GM21576 (cell line): Measurements from ENCODE around the gene FLNB.

Experiments used
- ATAC-seq: cut with Tn5 transposase; IDR thresholded peaks from one replicate; pipeline ENCODE4 v1.9.1; 2021; ENCODE audit warnings: mild to moderate bottlenecking, moderate library complexity; ENCODE audit not compliant: unreplicated experiment

FLNB gene

DNA sequence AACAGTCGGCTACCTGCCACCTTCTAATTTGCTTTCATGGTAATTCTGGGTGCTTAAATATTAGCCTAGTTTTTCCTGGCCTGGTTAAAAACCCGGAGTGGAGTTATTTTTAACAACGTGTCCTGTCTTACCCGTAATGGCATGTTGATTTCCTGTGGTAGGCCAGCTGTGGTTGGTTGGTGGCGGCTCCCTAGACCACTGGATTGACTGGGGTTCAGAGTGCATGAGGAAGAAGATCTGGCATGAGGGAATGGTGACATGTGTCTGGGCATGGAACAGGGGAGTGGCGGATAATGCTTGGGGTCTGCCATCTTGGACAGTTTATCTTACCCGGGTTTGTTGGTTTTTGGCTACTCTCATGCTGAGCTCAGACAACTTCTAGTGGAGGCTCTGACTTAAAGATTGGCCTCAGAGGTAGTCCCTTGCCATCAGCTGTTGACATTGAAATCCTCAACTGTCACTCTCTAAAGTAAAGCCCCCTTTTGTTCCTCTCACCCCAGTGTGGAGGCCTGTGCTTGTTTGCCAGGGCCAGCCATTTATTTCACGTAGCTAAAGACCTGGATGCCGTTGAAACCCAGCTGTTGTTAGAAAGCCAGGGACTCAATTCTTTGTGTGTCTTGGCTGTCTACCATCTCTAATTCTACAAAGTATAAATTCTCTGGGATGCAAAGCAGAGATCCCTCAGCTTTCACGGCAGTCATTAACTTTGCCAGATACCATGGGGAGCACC, 121.0 kb downstream of the FLNB start:
- no peak for ATAC-seq

GRCh38 chr3:58130591-58130990, 122.4 kb downstream of the FLNB start:
- no peak for ATAC-seq

GRCh38 chr3:58131101-58131825, 123.0 kb downstream of the FLNB start:
- ATAC-seq = no peak

DNA sequence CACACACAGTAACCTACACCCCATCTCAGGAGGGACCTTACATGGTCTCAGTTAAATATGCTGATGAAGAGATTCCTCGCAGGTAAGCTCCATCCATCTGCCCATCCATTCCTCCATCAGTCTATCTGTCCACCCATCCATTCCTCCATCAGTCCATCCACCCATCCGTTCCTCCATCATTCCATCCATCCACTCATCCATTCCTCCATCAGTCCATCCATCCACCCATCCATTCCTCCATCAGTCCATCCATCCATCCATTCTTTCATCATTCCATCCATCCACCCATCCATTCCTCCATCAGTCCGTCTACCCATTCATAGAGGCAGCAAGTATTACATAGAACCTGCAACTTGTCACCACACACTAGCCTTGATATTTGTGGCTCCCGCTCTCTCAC, 124.6 kb downstream of the FLNB start:
- no peak for ATAC-seq

GRCh38 chr3:58134468-58134867, 126.2 kb downstream of the FLNB start:
- no peak for ATAC-seq

- ATAC-seq = no peak
These were observed 127.7 kb downstream of the FLNB start for GRCh38 chr3:58135712-58136543.

DNA sequence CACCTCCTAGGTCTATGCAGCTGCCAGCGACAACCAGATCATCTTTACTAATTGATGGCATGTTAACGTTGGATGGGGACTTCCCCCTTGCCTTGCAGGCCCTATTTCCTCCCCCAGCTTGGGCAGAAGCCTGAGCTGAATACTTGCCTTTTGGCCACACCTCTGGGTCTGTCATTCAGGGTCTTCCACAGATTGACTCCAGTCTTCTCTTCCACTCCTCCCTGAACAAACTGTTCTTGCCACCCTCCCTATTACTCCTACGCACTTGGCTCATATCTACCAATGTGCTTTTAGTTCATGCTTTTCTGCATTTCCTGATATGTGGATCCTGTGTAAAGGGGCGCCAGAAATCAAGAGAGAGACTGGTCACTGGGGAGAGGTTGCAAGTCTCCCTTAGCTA, 129.1 kb downstream of the FLNB start:
- no peak for ATAC-seq

DNA sequence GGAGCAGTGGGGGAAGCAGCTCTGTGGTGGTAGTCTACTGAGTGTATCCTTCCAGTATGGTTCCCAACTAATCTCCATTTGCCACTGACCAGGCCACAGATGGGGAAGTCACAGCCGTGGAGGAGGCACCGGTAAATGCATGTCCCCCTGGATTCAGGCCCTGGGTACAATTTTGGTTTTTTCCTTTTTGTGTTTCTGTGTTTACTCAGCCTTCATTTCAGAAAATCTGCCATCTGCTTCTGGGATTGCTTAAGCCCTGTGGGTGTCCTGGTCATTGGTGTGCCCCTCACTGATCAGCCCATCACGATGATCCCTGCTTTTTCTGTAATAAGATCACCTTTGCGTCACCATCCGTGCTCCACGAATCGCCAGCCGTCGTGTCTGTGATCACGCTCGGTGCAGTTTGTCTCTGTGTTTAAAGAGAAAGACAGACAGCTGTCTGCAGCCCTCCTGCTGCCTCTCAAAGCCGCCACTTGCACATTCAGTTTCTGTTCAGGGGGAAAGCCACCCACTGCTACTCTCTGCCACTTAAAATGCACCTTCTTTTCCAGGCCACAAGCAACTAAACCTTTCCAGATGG, 133.6 kb downstream of the FLNB start:
- no peak for ATAC-seq

DNA sequence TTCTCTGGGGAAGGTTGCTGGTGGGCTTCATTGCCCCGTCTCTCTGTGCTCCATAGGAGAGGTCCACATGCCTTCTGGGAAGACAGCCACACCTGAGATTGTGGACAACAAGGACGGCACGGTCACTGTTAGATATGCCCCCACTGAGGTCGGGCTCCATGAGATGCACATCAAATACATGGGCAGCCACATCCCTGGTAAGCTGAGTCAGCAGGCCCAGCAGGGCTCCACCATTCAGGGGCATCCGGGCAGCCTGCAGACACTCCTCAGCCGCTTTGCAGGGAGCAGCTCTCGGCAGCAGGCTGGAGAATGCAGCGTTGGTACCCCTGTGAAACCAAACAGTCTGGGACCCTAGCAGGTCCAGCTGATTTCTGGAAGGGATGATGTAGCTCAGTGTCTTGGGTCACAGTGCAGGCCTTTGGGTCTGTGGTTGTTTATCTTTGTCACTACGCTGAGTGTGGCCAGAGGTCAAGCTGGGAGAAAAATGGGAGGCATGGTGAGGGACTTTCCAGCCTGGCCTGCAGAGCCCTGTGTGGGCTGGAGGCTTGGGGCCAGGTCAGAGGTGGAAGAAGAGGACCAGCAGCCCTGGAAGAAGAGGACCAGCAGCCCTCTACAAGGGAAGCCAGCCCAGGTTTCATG, 135.3 kb downstream of the FLNB start:
- no peak for ATAC-seq

GRCh38 chr3:58144478-58145325, 136.5 kb downstream of the FLNB start:
- no peak for ATAC-seq

GRCh38 chr3:58148049-58148448, 139.8 kb downstream of the FLNB start:
- no peak for ATAC-seq

GRCh38 chr3:58150130-58150809, 142.0 kb downstream of the FLNB start:
- ATAC-seq = no peak

DNA sequence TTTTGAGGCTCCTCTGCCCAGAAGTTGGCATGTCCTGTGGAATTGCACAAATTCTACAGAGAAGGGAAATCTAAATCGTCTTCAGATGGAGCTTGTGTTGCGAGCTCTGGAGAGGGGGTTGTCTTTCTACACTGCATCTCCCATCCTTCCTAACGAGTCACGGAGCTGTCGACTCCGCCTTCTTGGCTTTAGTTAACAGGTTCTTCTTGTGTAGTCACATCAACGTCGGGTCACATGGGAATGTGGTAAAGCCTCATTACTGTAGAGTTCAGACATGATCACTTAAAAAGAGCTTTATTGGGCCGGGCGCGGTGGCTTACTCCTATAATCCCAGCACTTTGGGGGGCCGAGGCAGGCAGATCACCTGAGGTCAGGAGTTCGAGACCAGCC, 142.6 kb downstream of the FLNB start:
- ATAC-seq = no peak

DNA sequence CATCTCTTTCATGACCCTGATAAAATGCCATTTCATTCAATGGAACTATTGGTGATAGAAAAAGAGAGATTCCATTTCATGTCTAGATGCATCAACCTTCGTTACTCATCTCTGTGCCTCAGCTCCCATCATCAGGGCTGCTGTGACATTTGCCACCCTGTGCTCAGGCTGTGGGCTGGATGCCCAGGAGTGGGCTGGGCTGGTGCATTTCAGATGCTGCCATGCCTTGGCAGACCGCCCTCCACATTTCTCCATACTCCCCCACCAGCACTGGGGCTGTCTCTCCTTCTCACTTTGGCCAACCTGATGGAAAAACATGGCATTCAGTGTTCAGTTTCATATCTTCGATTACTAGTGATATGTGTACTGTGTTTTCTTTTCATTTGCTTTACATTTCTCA, 143.4 kb downstream of the FLNB start:
- no peak for ATAC-seq

GRCh38 chr3:58152225-58153015, 144.2 kb downstream of the FLNB start:
- ATAC-seq = no peak

DNA sequence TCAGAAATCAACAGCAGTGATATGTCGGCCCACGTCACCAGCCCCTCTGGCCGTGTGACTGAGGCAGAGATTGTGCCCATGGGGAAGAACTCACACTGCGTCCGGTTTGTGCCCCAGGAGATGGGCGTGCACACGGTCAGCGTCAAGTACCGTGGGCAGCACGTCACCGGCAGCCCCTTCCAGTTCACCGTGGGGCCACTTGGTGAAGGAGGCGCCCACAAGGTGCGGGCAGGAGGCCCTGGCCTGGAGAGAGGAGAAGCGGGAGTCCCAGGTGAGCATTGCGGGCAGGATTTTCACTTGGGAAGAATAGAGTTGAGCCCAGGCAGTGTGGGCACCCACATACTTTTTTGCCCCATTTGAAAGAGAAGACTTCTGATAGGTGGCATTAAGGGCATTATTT, 145.1 kb downstream of the FLNB start:
- ATAC-seq = no peak

GRCh38 chr3:58154626-58155449, 146.6 kb downstream of the FLNB start:
- no peak for ATAC-seq

DNA sequence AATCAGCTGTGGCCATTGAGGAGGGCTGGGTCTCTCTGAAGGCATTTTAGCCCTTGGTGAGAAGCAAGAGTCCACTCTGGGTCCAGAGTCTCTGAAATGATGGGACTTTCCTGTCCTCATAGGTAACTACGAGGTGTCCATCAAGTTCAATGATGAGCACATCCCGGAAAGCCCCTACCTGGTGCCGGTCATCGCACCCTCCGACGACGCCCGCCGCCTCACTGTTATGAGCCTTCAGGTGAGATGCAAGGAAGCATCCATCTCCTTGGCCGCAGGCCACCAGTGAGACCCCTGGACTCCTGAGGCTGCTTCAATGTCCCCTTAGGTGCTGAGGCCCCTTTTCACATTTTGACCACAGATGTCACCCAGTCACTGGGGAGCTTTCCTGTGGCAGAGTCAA, 147.6 kb downstream of the FLNB start:
- ATAC-seq = no peak
